Caco-2 (cell line): ENCODE results near the gene MYO1F. TPM values are rescaled to one million over a fixed set of nuclear protein-coding genes. Genes with fewer than 3 reads are reported as not detected.

Experiments
- BruUV-seq: library from RNA; stranded (reverse); fragments of 400-500 nt; replicated peaks from 2 replicates; lab custom pipeline; 2021; lab: Mats Ljungman, UMichigan
- CTCF ChIA-PET: fragments of 300-600 bp; sonication (Branson Sonifier 250); formaldehyde crosslinking; loops from one replicate; lab custom pipeline; 2022; ENCODE audit warnings: antibody characterized with exemption; lab: Charles Lee
- POLR2A ChIA-PET: fragments of 300-600 bp; sonication (Branson Sonifier 250); formaldehyde crosslinking; loops from one replicate; lab custom pipeline; 2022; ENCODE audit warnings: antibody characterized with exemption; lab: Charles Lee
- DNase-seq, 2 experiments: peaks; one replicate each; pipeline versions ENCODE4 v3.0.0 to v3.0.0-alpha.2; 2020 to 2022
- H3K27me3 ChIP-seq: replicated peaks from 2 replicates; pipeline ENCODE4 v1.6.0; 2011; ENCODE audit warnings: low read length; ENCODE audit not compliant: control insufficient read depth, insufficient read depth
- H3K36me3 ChIP-seq: 2 replicates; pipeline ENCODE4 v1.5.1; 2011; ENCODE audit warnings: low read length; ENCODE audit not compliant: control insufficient read depth, insufficient read depth
- H3K4me1 ChIP-seq: fragments of 250-450 bp; sonication (Bioruptor Pico); 2 replicates; pipeline ENCODE4 v1.5.1; 2020; ENCODE audit warnings: mild to moderate bottlenecking
- H3K4me3 ChIP-seq: 2 replicates; pipeline ENCODE4 v1.5.1; 2011; ENCODE audit warnings: low read depth, mild to moderate bottlenecking, control low read depth, low read length
- H3K9me3 ChIP-seq: fragments of 250-450 bp; sonication (Bioruptor Pico); 2 replicates; pipeline ENCODE4 v1.5.1; 2020; ENCODE audit warnings: mild to moderate bottlenecking, moderate library complexity
- H3K27ac Mint-ChIP-seq: one replicate; pipeline ENCODE4 v1.8.0; 2022; ENCODE audit warnings: mixed read lengths; ENCODE audit not compliant: unreplicated experiment
- H3K27me3 Mint-ChIP-seq: one replicate; pipeline ENCODE4 v1.8.0; 2022; ENCODE audit warnings: mixed read lengths; ENCODE audit not compliant: insufficient read depth, unreplicated experiment
- H3K36me3 Mint-ChIP-seq: one replicate; pipeline ENCODE4 v1.8.0; 2022; ENCODE audit warnings: mild to moderate bottlenecking, mixed read lengths; ENCODE audit not compliant: insufficient read depth, unreplicated experiment
- H3K4me1 Mint-ChIP-seq: one replicate; pipeline ENCODE4 v1.8.0; 2022; ENCODE audit warnings: low read depth, mixed read lengths; ENCODE audit not compliant: unreplicated experiment
- H3K4me3 Mint-ChIP-seq: one replicate; pipeline ENCODE4 v1.8.0; 2022; ENCODE audit warnings: mild to moderate bottlenecking, moderate library complexity, mixed read lengths; ENCODE audit not compliant: unreplicated experiment
- H3K9me3 Mint-ChIP-seq: one replicate; pipeline ENCODE4 v1.8.0; 2022; ENCODE audit warnings: mixed read lengths; ENCODE audit not compliant: unreplicated experiment
- CTCF ChIP-seq, 2 experiments: fragments of 200-600 bp in 1 of 2; IDR thresholded peaks; 1 replicate in 1 of 2; 2 replicates in 1 of 2; pipeline versions ENCODE4 v1.5.1 to v1.8.0; 2011 to 2022; ENCODE audit warnings: antibody characterized with exemption in 1 of 2, control low read depth in 1 of 2, inconsistent platforms in 1 of 2, low read depth in 1 of 2, low read length in 1 of 2, mild to moderate bottlenecking in 1 of 2, moderate library complexity in 1 of 2; ENCODE audit not compliant: insufficient read depth in 1 of 2, severe bottlenecking in 1 of 2, unreplicated experiment in 1 of 2
- intact Hi-C: fragments of 100-400 bp; cut with micrococcal nuclease; formaldehyde crosslinking; loops from one replicate; pipeline ENCODE4 v1.10.0; 2022; ENCODE audit not compliant: unreplicated experiment
- total RNA-seq: library from RNA; stranded (reverse); gene quantifications from 2 replicates; pipeline ENCODE4 v1.2.3, GENCODE V29; 2022

Gene MYO1F
- total RNA-seq, 1 experiment from 2014 or later = 0.25 TPM

- H3K36me3 Mint-ChIP-seq = no peaks in the 10 kb centered on the region
- peaks cover 7% of the 10 kb centered on the region for H3K4me1 Mint-ChIP-seq
- CTCF ChIA-PET = interaction anchor here (1.0 kb wide), 1 partner anchor 12 kb away, joined by 4 read pairs; no protein-coding TSS in a partner anchor
- no peak overlapping the region for H3K27ac Mint-ChIP-seq
- TF ChIP-seq CTCF (IDR thresholded peaks at IDR 0.05; ENCODE audit: insufficient read depth in 1 of 2, low read depth in 1 of 2, low read length in 1 of 2, severe bottlenecking in 1 of 2, unreplicated experiment in 1 of 2) = no peak
- peaks cover 9% of the 10 kb centered on the region; the same call in 1 of the 2 replicates for H3K9me3 ChIP-seq
- H3K4me1 ChIP-seq = no peaks in the 10 kb centered on the region
- peak; percentile 13 to 60 for DNase-seq
- H3K27me3 ChIP-seq = no peaks in the 10 kb centered on the region
- peaks cover 19% of the 10 kb centered on the region for H3K27me3 Mint-ChIP-seq
- intact Hi-C loops = no loop called here
- no peak overlapping the region for H3K4me3 ChIP-seq
- peaks cover 9% of the 10 kb centered on the region for H3K9me3 Mint-ChIP-seq
- H3K4me3 Mint-ChIP-seq = no peak overlapping the region
- BruUV-seq = no TSS peak
- POLR2A ChIA-PET = no interaction called here
- no peaks in the 10 kb centered on the region for H3K36me3 ChIP-seq
These were observed 15.2 kb upstream of the MYO1F start for GRCh38 chr19:8592231-8593009.

- Histone ChIP-seq H3K4me1 (peaks cover 4% of the 10 kb centered on the region; the same call in 1 of the 2 replicates), H3K4me3 (no peak overlapping the region), H3K27me3 (no peaks in the 10 kb centered on the region), H3K9me3 (peaks cover 9% of the 10 kb centered on the region; the same call in 1 of the 2 replicates), H3K36me3 (no peaks in the 10 kb centered on the region)
- BruUV-seq = no TSS peak
- H3K36me3 Mint-ChIP-seq = no peaks in the 10 kb centered on the region
- intact Hi-C loops = no loop called here
- peaks cover 7% of the 10 kb centered on the region for H3K4me1 Mint-ChIP-seq
- TF ChIP-seq CTCF (IDR thresholded peaks at IDR 0.05; ENCODE audit: insufficient read depth in 1 of 2, low read depth in 1 of 2, low read length in 1 of 2, severe bottlenecking in 1 of 2, unreplicated experiment in 1 of 2) = no peak
- ChIA-PET CTCF (no interaction called here), POLR2A (no interaction called here)
- H3K27ac Mint-ChIP-seq = no peak overlapping the region
- H3K4me3 Mint-ChIP-seq = no peak overlapping the region
- H3K27me3 Mint-ChIP-seq = peaks cover 10% of the 10 kb centered on the region
- no peak for DNase-seq
- H3K9me3 Mint-ChIP-seq = peaks cover 9% of the 10 kb centered on the region
These were observed 12.0 kb upstream of the MYO1F start for GRCh38 chr19:8589177-8589714.

GRCh38 chr19:8585894-8586750 lies 8.9 kb upstream of the MYO1F start:
- peak; percentile 53 to 71 for TF ChIP-seq CTCF (IDR thresholded peaks at IDR 0.05; ENCODE audit: insufficient read depth in 1 of 2, low read depth in 1 of 2, low read length in 1 of 2, severe bottlenecking in 1 of 2, unreplicated experiment in 1 of 2)
- H3K36me3 ChIP-seq = no peaks in the 10 kb centered on the region
- no peaks in the 10 kb centered on the region for H3K4me1 Mint-ChIP-seq
- POLR2A ChIA-PET = no interaction called here
- peaks cover 6% of the 10 kb centered on the region for H3K27me3 Mint-ChIP-seq
- BruUV-seq = no TSS peak
- intact Hi-C loops = no loop called here
- no peak overlapping the region for H3K27ac Mint-ChIP-seq
- no peak overlapping the region for H3K4me3 Mint-ChIP-seq
- no peak overlapping the region for H3K4me3 ChIP-seq
- H3K27me3 ChIP-seq = no peaks in the 10 kb centered on the region
- no peaks in the 10 kb centered on the region for H3K9me3 Mint-ChIP-seq
- peak; percentile 60 to 68 for DNase-seq
- no peaks in the 10 kb centered on the region for H3K36me3 Mint-ChIP-seq
- CTCF ChIA-PET = interaction anchor here (0.6 kb wide), 1 partner anchor 232 kb away, joined by 5 read pairs; no protein-coding TSS in a partner anchor
- H3K9me3 ChIP-seq = no peaks in the 10 kb centered on the region
- H3K4me1 ChIP-seq = peaks cover 4% of the 10 kb centered on the region; the same call in 1 of the 2 replicates
